ENCODE data around the gene SYT9. TPM values are rescaled to one million over a fixed set of nuclear protein-coding genes. Genes with fewer than 3 reads are reported as not detected.

Gene SYT9
- polyA plus RNA-seq, 1 of the 3 experiments (the other 2 are of a cell fraction), result 0.10 TPM

- TF ChIP-seq REST (IDR thresholded peaks at IDR 0.05; ENCODE audit: low read depth, low read length) (no peak), EZH2phosphoT487 (IDR thresholded peaks at IDR 0.05; ENCODE audit: borderline replicate concordance, low read depth) (no peak), NFIC (IDR thresholded peaks at IDR 0.05; ENCODE audit: borderline replicate concordance) (no peak), POLR2AphosphoS5 (IDR thresholded peaks at IDR 0.05; ENCODE audit: low read depth, low read length) (no peak)
- TF ChIP-seq, protein P1, sequence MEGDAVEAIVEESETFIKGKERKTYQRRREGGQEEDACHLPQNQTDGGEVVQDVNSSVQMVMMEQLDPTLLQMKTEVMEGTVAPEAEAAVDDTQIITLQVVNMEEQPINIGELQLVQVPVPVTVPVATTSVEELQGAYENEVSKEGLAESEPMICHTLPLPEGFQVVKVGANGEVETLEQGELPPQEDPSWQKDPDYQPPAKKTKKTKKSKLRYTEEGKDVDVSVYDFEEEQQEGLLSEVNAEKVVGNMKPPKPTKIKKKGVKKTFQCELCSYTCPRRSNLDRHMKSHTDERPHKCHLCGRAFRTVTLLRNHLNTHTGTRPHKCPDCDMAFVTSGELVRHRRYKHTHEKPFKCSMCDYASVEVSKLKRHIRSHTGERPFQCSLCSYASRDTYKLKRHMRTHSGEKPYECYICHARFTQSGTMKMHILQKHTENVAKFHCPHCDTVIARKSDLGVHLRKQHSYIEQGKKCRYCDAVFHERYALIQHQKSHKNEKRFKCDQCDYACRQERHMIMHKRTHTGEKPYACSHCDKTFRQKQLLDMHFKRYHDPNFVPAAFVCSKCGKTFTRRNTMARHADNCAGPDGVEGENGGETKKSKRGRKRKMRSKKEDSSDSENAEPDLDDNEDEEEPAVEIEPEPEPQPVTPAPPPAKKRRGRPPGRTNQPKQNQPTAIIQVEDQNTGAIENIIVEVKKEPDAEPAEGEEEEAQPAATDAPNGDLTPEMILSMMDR (IDR thresholded peaks at IDR 0.05), result no peak
Observed at GRCh38 chr11:7246179-7246578, 5.5 kb upstream of the SYT9 start (continued).

- POLR2A ChIA-PET, result no interaction called here
- CTCF ChIA-PET, result interaction anchor here (0.6 kb wide), 1 partner anchor 93 kb away, joined by 3 read pairs; no protein-coding TSS in a partner anchor
- TF ChIP-seq TCF12 (IDR thresholded peaks at IDR 0.05), result no peak
- no peak for TF ChIP-seq YY1 (IDR thresholded peaks at IDR 0.05; ENCODE audit: low read depth)
- TF ChIP-seq, protein P2, sequence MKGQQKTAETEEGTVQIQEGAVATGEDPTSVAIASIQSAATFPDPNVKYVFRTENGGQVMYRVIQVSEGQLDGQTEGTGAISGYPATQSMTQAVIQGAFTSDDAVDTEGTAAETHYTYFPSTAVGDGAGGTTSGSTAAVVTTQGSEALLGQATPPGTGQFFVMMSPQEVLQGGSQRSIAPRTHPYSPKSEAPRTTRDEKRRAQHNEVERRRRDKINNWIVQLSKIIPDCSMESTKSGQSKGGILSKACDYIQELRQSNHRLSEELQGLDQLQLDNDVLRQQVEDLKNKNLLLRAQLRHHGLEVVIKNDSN (IDR thresholded peaks at IDR 0.05; ENCODE audit: borderline replicate concordance, low read depth), result no peak
- TF ChIP-seq JUND (IDR thresholded peaks at IDR 0.05), result no peak
- no peak for TF ChIP-seq FOXJ3 (CRISPR knock-in tag; IDR thresholded peaks at IDR 0.05)
- TF ChIP-seq, protein P3, sequence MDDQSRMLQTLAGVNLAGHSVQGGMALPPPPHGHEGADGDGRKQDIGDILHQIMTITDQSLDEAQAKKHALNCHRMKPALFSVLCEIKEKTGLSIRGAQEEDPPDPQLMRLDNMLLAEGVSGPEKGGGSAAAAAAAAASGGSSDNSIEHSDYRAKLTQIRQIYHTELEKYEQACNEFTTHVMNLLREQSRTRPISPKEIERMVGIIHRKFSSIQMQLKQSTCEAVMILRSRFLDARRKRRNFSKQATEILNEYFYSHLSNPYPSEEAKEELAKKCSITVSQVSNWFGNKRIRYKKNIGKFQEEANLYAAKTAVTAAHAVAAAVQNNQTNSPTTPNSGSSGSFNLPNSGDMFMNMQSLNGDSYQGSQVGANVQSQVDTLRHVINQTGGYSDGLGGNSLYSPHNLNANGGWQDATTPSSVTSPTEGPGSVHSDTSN (IDR thresholded peaks at IDR 0.05), result no peak
- no peak for TF ChIP-seq RAD21 (IDR thresholded peaks at IDR 0.05; ENCODE audit: low read length)
- no peak for TF ChIP-seq EP300 (IDR thresholded peaks at IDR 0.05; ENCODE audit: borderline replicate concordance in 1 of 2, low read depth in 1 of 2, low read length in 1 of 2)
- no peak for TF ChIP-seq REST (IDR thresholded peaks at IDR 0.05; ENCODE audit: low read depth, low read length)
- no peak for TF ChIP-seq FOXM1 (IDR thresholded peaks at IDR 0.05; ENCODE audit: low read depth)
- no peak for TF ChIP-seq TAF1 (IDR thresholded peaks at IDR 0.05; ENCODE audit: borderline replicate concordance, low read depth, low read length)
- TF ChIP-seq MEF2A (IDR thresholded peaks at IDR 0.05; ENCODE audit: borderline replicate concordance, low read depth), result no peak
- no peak for DNase-seq
- Histone ChIP-seq H3K36me3 (replicated peaks in 1 of 2; ENCODE audit: control insufficient read depth in 1 of 2, insufficient read depth in 2 of 2, low read length in 1 of 2) (no peaks in the 10 kb centered on the region), H3K4me2 (no peak overlapping the region), H3K4me1 (ENCODE audit: control insufficient read depth in 1 of 2, insufficient read depth in 2 of 2, low read depth in 1 of 2, low read length in 1 of 2) (peaks cover 0 to 7% of the 10 kb centered on the region in 2 experiments; a peak in 1 of 4 replicates), H3K4me3 (ENCODE audit: low read depth in 2 of 2, low read length in 1 of 2) (no peak overlapping the region), H4K20me1 (ENCODE audit: insufficient read depth) (no peaks in the 10 kb centered on the region), H3K9ac (no peak overlapping the region), H3F3A (replicated peaks; ENCODE audit: insufficient read depth) (no peaks in the 10 kb centered on the region), H2AFZ (ENCODE audit: low read depth) (no peak overlapping the region), H3K27ac (ENCODE audit: low read depth in 2 of 2, low read length in 1 of 2) (no peak overlapping the region), H3K79me2 (ENCODE audit: insufficient read depth) (no peaks in the 10 kb centered on the region), H3K9me3 (no peaks in the 10 kb centered on the region), H3K27me3 (ENCODE audit: insufficient read depth) (peaks cover 5% of the 10 kb centered on the region; the same call in 1 of the 2 replicates), H3K9me2 (no peaks in the 10 kb centered on the region)
- 42% methylated on average over 3 of the region's 3 CpGs for WGBS (ENCODE audit: low lambda C conversion rate)
Observed at GRCh38 chr11:7250166-7250565, 1.5 kb upstream of the SYT9 start.
